Astrocyte of the cerebellum (primary cell): ENCODE results near the gene MSMB.
"Not testable (repeated sequence)": the region's sequence is repeated elsewhere in the genome, so short reads cannot be mapped to it uniquely, and the experiment has no call there.

Experiments used
- DNase-seq: peaks from one replicate; pipeline ENCODE4 v3.0.0-alpha.2; 2011; ENCODE audit warnings: low read depth
- H3K4me3 ChIP-seq: 2 replicates; pipeline ENCODE4 v1.5.1; 2011; ENCODE audit warnings: mild to moderate bottlenecking, low read depth, low read length, moderate library complexity
- in situ Hi-C: cut with HindIII; loops from 2 replicates; pipeline ENCODE4 v1.10.0; 2017; ENCODE audit warnings: low sequenced_read_pairs
- TF ChIP-seq, protein P1 (sequence below): IDR thresholded peaks from 2 replicates; pipeline ENCODE4 v1.5.1; 2012; ENCODE audit warnings: low read length, low read depth, moderate library complexity, mild to moderate bottlenecking; ENCODE audit errors: missing control alignments

MSMB gene

DNA sequence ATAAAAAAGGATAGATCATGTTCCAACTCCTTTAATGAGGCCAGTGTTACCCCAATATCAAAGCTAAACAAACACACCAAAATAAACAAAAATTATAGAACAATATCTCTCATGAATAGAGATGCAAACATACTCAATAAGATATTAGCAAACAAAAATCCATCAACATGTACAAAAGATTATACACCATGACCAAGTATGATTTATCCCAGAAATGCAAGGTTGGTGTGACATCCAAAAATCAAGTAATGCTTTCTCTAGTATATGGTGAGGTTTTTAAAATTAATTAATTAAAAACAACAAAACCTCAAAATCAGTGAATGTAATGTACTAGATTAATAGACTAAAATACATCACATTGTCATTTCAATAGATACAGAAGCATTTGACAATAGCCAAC lies 11.0 kb upstream of the MSMB start:
- TF ChIP-seq, protein P1, sequence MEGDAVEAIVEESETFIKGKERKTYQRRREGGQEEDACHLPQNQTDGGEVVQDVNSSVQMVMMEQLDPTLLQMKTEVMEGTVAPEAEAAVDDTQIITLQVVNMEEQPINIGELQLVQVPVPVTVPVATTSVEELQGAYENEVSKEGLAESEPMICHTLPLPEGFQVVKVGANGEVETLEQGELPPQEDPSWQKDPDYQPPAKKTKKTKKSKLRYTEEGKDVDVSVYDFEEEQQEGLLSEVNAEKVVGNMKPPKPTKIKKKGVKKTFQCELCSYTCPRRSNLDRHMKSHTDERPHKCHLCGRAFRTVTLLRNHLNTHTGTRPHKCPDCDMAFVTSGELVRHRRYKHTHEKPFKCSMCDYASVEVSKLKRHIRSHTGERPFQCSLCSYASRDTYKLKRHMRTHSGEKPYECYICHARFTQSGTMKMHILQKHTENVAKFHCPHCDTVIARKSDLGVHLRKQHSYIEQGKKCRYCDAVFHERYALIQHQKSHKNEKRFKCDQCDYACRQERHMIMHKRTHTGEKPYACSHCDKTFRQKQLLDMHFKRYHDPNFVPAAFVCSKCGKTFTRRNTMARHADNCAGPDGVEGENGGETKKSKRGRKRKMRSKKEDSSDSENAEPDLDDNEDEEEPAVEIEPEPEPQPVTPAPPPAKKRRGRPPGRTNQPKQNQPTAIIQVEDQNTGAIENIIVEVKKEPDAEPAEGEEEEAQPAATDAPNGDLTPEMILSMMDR: no peak
- no peak overlapping the region for H3K4me3 ChIP-seq
- DNase-seq: no peak
- in situ Hi-C loops: no loop called here

DNA sequence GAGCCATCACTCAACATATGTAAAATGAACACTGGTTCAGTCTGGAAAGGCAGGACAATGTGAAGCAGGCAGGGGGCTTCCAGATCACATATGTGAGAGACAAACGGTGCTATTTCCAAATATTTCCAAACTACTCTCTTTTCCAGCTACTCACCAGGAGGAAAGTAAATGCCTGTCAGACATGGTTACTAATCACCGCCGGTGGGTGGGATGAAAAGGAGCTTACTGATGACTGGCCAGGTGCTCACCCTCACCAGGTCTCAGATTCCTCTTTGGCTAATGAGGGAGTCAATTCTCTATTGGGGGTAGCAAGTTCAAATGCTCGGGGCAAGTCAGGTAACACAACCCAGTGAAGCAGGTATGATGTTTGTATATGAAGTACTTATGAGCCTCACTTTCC lies 9.7 kb upstream of the MSMB start:
- no peak for DNase-seq
- in situ Hi-C loops: no loop called here
- TF ChIP-seq, protein P1: no peak
- no peak overlapping the region for H3K4me3 ChIP-seq

GRCh38 chr10:46053534-46054434 lies 7.7 kb upstream of the MSMB start:
- no peak overlapping the region for H3K4me3 ChIP-seq
- no peak for DNase-seq
- TF ChIP-seq, protein P1: no peak
- in situ Hi-C loops: no loop called here

DNA sequence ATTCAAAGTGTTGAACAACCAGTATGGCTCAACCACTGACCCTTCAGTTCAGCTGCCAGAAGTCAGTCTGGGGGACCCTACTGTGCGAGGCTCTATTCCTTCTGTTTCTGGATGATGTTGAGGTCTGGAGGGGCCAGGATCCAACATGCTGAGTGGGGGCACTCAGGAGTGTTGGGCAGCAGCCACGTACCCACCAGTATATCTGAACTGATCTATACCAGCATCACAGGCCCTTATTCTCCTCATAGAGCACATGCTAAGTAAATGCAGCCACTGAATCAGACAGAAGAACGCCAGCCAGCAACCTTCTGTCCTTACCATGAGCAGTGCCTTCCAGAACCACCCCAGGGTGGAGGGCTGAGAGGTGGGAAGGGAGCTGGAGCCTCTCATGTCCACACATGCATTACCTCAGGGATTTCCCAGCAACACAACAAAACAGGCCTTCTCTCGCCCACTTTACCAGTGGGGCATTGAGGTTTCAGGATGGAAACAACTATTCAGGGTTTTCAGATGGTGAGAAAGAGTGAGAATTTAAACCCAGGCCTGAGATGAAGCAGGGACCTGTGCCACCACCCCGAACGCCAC lies 6.8 kb upstream of the MSMB start:
- in situ Hi-C loops: no loop called here
- DNase-seq: no peak
- H3K4me3 ChIP-seq: no peak overlapping the region
- TF ChIP-seq, protein P1: no peak

DNA sequence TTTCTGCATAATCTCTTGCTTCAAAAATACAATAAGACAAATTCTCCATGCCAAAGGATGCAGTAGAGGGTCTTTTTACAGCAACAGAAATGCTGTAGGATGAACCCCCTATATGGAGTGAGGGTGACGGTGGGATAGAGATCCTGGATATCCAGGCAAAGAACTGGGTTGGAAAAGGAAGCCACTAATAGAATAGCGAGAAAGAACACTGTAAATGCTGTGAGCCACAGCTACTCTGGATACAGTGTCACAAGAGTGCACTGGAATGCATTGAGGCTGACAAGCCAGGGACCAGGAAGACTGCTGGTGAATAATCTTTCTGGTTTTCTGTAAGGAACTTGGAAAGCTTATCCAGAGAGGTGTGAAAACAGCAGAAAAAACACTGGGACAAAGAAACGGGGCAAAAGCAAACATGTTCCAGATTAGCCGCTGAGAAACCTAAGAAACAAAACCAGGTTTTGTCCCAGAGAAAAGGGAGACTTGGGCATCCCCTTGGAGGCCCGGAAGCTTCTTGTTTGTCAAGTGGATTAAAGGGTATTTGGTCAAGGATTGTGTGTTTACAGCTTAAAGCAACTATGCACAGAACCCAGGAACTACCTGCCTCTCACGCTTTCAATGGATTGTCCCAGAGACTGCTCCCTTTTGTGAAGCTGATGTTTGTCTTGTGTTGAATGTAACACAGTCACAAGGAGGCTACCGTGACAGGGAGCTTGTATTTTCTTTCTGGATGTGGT lies 6.2 kb upstream of the MSMB start:
- DNase-seq: no peak
- TF ChIP-seq, protein P1: no peak
- in situ Hi-C loops: no loop called here
- no peak overlapping the region for H3K4me3 ChIP-seq

DNA sequence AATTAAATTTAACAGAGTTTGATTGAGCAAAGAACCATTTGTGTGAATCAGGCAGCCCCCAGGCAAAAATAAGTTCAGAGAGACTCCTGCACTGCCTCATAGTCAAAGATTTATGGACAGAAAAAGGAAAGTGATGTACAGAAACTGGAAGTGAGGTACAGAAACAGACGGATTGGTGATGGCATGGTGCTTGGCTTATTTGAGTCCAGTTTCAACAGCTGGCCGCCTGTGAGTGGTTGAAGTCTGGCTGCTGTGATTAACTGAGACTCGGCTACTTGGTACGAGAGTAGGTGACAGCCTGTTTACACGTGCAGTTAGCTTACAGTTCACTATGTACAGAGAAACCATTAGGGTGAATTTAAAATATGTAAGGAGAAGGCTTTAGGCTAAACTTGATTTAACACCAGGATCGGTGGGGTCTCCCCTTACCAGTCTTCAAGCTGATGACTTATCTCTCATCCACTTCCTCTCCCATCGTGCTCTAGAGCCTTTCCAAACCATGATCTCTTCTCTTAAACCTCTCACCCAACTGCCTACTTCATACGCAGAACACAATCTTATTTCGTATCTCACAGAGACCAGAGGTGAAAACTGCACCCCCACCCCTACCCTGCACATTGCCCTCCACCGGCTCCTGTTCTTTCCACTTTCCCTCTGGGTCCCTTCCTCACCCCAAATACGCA lies 5.0 kb upstream of the MSMB start:
- no peak for DNase-seq
- TF ChIP-seq, protein P1: no peak
- H3K4me3 ChIP-seq: no peak overlapping the region
- in situ Hi-C loops: no loop called here

DNA sequence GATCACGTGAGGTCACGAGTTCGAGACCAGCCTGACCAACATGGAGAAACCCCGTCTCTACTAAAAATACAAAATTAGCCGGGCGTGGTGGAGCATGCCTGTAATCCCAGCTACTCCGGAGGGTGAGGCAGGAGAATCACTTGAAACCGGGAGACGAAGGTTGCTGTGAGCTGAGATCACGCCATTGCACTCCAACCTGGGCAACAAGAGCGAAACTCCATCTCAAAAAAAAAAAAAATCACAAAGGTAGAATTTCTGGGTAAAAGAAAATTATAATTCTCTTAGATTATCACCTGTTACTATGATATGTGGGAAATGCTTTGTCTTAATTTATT lies 3.4 kb upstream of the MSMB start:
- in situ Hi-C loops, H3K4me3 ChIP-seq, DNase-seq: not testable (repeated sequence)
